Measurements from ENCODE around the gene DMAC1. TPM values are rescaled to one million over a fixed set of nuclear protein-coding genes. Genes with fewer than 3 reads are reported as not detected.

The DMAC1 gene, protein sequence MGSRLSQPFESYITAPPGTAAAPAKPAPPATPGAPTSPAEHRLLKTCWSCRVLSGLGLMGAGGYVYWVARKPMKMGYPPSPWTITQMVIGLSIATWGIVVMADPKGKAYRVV
- total RNA-seq: 10 to 100 TPM; 58.7 to 69.7 TPM
- long read RNA-seq, transcript DMAC1-201 (2 exons, 2,755 nt): major isoform, 33 of 41 reads
- long read RNA-seq, partial matches to known transcripts: 0 of 41 reads
- long read RNA-seq, other reads (novel, unspliced or antisense): 8 of 41 reads

DNA sequence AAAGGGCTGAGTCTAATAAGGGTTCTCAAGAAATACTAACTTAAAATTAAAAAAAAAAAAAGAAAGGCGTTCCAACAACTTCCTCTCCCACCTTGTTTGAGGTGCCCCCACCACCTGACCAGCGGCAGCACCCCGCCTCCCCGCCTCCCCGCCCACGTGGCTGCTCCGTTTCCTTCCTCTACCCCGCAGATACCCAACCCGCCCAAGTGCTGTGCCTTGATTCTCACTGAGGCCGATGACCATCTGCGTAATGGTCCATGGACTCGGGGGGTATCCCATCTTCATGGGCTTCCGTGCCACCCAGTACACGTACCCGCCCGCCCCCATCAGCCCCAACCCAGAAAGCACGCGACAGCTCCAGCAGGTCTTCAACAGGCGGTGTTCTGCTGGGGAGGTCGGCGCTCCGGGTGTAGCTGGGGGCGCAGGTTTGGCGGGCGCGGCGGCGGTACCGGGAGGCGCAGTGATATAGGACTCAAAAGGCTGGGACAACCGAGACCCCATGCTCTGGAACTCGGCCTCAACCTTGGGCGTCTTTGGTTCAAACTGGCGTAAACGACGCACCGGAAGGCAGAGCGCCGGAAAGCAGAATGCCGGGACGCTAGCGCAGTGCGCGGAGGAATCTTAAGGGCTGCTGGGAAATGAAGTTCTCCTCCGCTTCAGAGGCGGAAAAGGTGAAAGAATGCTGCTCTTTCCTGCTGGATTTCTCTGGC, at the start of gene DMAC1:
Gene DMAC1, minus strand, starts transcription at position 545 of the 710 bp plus-strand sequence. Its CDS starts 44 bp downstream, at position 501.
- peak; percentile 98 for ATAC-seq
- intact Hi-C loops (cut with DNase I, micrococcal nuclease): no loop called here
- peak; percentile 84 to 86 for DNase-seq

DNA sequence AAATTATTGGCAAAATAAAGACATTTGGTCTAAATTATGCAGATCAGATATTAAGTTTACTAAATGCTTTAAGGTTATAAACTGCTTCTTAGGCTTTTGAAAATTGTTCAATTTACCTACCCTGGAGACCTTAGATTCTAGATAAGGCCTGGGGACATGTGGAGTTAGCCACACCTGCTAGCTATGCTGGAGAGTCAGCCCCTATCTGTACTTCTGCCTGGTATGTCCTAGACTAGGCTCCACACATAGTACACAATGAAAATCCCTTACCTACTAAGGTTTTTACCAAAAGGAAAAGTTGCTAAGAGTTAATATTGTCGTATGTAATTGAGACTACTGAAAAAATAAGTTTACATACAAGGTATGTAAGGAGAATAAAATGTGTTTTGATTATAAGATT, 49.8 kb upstream of the DMAC1 start:
- intact Hi-C loops (cut with DNase I, micrococcal nuclease): no loop called here
- ATAC-seq (no peak), DNase-seq (no peak)

DNA sequence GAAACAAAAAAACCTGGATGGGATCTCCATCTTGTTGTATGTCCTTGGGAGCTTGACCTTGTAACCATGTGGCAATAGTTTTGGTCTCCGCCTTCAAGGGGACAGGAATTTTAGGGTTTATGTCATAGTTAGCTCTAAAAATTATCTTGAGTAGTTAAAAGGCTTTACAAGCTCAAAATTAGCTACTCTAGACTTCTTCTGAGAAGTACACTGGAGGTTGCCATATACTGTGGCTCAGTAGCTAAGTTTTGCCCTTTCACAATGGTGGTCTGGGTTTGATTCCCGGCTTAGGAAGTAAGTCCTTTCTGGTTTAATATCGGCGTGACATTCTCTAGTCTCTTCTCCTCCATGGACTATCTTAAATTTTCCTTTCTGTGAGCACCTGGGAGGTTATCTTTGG, 48.9 kb upstream of the DMAC1 start:
- DNase-seq (no peak), ATAC-seq (no peak)
- intact Hi-C loops (cut with DNase I, micrococcal nuclease): no loop called here

DNA sequence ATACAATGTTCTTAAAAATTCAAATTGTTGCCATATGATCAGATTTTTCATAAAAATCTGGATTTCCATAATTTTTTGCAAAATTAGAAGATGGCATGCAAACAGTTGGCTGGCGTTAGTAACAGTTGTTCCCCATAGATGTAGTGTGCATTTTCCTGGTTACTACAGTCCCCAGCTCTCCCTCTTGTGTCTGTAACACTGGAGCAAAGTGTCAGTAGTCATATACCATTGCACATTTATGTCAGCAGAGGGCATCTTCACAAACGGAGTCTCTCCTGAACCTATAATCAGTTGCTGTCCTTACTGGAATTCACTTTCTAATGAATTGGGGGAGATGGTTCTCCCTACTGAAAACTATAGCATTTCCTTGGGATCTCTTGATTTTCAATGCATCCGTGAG, 44.7 kb upstream of the DMAC1 start:
- intact Hi-C loops (cut with DNase I, micrococcal nuclease): no loop called here
- no peak for DNase-seq
- peak; percentile 89 for ATAC-seq

DNA sequence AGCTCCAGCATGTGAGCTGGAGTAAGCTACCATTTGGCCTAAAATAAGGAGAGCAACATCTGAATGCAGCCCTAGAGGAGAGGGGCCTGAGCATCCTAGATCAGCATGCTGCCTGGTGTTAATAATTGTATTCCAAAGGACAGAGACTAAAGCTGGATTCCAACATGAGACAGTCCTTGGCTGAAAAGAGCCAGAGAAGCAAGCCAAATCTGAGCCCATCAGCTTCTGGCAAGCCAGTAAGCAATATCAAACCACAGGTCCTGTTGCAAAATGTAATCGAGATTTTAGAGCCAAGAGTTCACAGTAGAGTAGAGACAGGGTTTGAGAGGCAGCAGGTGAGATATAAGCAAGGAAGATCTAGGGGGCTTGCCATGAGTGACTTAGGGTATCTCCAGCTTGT, 42.3 kb upstream of the DMAC1 start:
- ATAC-seq (no peak), DNase-seq (no peak)
- intact Hi-C loops (cut with DNase I, micrococcal nuclease): no loop called here

DNA sequence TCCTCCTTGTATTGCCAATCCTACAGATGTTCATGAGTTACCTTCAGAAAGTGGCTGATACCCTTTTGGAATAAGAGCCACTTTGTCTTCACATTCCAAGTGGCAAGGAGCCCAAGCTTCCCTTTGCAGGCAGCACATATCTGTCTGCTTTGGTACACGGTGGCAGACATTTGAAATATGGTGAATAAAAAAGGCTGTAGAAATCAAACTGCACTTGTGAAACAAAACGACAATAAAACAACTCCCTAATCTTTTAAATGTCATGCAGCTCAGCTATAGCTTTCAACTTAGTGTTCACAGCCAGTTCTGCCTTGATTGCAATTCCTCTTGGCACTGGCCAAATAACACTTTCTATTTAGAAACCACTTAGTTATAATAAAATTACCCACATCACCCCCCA, 35.0 kb upstream of the DMAC1 start:
- ATAC-seq (no peak), DNase-seq (no peak)
- intact Hi-C loops (cut with DNase I, micrococcal nuclease): no loop called here

DNA sequence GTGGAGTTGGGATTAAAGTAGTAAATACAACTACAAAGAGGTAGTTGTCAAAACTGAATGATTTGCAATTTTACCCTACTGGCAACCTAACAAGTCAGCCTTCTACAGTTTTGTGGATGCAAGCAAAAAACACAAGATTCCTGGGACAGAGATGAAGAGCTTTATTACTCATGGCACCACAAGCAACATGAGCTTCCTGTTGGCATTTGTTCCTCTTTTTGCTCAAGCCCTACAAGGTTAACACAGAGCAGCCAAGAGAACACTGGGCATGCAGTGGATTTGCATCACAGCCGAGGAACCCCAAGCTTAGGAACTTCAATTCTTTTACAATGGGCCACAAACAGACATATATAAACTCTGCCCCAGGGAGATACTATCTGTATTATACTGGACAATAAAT, 28.8 kb upstream of the DMAC1 start:
- ATAC-seq (no peak), DNase-seq (no peak)
- intact Hi-C loops (cut with DNase I, micrococcal nuclease): no loop called here

DNA sequence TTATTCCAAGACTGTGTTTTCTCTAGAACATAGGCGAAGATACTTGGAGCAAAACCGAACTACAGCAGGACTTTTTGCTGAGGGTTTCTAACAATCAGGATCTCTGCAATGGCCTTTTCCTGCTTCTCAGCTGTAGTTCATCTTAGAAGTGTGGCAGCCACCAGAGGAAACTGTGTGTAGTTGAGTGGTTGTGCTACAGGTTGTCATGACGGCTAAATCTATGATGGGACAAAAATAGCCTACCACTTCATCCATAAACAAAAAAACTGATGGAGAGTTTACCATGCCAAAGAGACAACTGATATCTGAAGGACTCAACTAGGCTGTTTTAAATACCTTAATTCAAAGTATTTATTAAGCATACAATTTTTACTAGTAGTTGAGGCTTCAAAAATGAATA, 28.2 kb upstream of the DMAC1 start:
- ATAC-seq (no peak), DNase-seq (no peak)

DNA sequence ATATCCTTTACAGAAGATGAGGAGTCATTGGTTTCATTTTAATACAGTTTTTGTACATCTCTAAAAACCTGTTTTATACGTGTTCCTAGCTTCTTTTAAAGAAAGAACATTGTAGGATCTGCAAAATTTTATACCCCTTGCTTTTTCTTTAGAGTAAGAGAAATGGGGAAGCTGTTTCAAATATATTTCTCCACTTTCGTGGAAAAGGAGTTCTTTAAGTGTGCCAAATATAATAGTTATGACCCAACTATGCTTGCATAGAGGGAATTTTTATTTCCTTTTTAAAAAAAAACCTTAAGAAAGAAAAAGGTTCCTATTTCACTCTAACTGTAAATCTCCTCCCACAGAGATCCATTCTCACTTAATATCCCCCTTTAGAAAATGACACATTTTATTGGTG, 27.5 kb upstream of the DMAC1 start:
- intact Hi-C loops (cut with DNase I, micrococcal nuclease): no loop called here
- DNase-seq (no peak), ATAC-seq (no peak)

More for the DNA sequence above, 28.2 kb upstream of the DMAC1 start:
- intact Hi-C loops (cut with DNase I, micrococcal nuclease): no loop called here

DNA sequence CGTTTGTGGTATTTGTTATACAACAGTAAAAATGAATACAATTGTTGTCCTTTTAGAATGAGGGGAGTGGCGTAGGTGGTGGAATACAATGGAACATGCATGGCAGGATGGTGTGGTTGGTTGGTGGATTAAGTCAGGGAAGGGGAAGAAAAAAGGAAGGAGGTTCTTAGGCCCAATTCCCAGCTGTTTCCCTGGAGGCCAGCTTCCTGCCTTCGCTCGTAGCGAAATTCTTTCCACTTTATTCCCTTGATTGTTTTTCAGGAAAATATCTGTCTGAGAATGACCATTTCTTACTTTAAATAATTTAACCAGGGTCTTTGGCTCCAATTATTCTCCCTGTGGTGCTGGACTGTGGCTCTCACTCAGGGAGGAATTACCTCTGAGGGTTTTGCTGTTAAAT, 24.1 kb upstream of the DMAC1 start:
- DNase-seq (no peak), ATAC-seq (no peak)
- intact Hi-C loops (cut with DNase I, micrococcal nuclease): no loop called here

DNA sequence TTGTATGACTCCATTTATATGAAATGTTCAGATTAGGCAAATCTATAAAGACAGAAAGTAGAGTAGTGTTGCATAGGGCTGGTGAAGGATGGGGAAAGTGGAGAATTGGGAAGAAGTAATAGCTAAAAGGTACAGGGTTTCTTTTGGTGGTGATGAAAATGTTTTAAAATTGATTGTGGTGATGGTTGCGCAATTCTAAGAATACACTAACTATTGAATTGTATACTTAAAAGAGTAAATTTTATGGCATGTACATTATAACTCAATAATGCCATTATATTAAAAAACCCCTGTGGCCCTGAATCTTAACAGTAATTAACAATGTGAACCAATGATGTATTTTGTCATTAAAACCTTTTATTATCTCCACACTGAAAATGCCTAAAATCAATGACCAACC, 20.4 kb upstream of the DMAC1 start:
- ATAC-seq (no peak), DNase-seq (no peak)
- intact Hi-C loops (cut with DNase I, micrococcal nuclease): no loop called here

DNA sequence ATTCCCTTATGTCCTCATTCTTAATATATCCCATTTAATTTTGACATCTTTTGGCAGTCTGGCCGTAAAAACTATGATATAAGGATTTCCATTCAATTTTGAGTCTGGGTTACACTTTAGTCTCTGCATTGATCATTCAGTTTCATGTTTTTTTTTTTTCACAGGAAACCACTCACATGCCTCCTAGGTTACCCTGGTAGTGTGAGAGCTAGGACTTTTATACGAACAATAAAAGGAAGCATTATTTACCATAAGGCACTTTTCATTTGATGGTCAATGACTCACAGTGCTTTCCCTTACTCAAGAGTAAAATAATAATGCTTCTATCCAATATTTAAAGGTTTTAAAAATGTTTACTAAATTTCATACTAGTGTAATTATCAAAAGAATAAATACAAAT, 16.4 kb upstream of the DMAC1 start:
- no peak for ATAC-seq
- DNase-seq: no peak
- intact Hi-C loops (cut with DNase I, micrococcal nuclease): no loop called here

DNA sequence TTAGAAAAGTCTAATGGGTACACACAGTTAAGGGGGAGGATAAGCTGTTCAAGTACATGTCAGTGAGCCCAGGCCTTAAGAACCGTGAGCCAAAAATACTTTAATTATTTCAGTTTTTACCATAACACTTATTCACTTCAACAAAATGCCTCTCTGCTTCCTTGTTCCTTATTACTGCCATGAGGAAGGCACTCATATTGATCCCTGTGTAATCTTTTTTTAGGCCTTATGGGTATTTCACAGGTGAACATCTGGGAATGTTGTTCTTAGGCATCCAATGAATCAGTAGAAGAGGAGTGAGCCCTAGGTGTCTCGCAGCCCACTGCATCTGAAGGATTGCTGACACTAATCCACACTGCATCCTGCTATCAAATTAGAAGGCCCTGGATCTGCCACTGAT, 13.5 kb upstream of the DMAC1 start:
- intact Hi-C loops (cut with DNase I, micrococcal nuclease): no loop called here
- peak; percentile 70 for ATAC-seq
- DNase-seq: no peak

DNA sequence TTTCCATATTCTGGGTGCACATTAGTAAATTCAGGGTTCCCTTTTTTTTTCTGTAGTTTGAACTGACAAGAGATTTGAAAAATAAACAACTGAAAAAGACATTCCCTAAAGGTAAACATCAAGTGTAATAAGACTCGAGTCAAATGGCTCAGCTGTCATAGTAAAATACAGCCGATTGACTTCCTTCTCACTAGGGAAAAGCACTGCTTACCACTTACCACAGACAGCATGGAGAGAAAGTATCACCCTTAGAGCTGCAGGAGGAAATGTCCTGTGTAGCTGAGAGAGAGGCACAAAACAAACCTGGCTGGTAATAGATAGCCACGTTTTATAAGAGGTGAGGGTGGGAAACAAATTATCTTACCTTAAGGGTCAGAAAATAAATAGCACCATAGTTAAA, 12.1 kb upstream of the DMAC1 start:
- intact Hi-C loops (cut with DNase I, micrococcal nuclease): no loop called here
- no peak for DNase-seq

DNA sequence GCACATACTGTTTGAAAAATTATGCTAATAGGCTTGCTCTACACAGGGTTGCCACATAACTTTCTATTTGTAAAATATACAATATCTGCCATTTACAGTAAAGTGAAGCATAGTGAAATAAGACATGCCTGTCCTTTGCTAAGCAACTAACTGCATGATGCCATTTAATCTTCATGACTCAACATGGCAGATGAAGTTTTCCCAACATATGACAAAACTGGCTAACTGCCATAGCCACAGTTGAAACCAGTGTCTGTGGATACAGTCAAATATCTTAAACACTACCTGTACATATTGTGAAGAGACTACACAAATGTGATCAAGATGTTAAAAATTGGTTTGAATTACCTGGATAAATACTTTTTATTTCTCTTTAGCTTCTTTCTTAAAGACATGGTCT, 3.1 kb upstream of the DMAC1 start:
- DNase-seq: no peak
- no peak for ATAC-seq
- intact Hi-C loops (cut with DNase I, micrococcal nuclease): no loop called here

More for the DNA sequence above, 12.1 kb upstream of the DMAC1 start:
- ATAC-seq: peak; percentile 94

DNA sequence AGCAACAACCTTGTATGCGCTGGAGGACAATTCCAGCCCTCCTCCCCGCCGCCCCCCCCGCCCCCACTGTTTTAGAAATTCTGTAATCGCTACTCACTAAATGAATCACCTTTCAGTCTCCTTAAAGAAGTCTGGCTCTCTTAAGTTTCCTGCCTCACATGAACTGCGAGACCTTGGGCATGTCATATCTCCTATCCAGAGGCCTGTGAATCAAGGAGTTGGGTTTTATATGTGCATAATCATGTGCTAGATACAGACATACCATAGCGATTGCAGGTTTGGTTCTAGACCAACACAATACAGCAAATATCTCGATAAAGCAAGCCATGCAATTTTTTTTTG, 337 bp upstream of the DMAC1 start:
- DNase-seq: no peak
- ATAC-seq: no peak
- intact Hi-C loops (cut with DNase I, micrococcal nuclease): no loop called here

DNA sequence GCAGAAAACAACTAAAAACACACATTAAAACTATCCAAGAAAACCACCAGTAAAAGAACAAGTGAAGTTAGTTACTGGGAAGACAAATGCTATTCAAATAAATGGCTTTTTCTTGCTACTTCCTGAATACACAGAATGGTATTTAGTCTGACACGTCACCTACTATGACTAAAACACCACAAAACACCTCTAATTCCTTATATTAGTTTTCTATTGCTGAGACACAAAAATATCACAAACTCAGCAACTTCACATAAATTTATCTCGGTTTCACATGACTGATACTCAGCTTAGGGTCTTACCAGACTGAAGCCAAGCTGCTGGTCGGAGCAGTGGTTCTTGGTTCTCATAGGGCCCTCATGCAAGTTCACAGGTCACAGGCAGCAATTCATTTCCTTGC, 5.4 kb downstream of the DMAC1 start:
- intact Hi-C loops (cut with DNase I, micrococcal nuclease): no loop called here
- ATAC-seq (no peak), DNase-seq (no peak)

DNA sequence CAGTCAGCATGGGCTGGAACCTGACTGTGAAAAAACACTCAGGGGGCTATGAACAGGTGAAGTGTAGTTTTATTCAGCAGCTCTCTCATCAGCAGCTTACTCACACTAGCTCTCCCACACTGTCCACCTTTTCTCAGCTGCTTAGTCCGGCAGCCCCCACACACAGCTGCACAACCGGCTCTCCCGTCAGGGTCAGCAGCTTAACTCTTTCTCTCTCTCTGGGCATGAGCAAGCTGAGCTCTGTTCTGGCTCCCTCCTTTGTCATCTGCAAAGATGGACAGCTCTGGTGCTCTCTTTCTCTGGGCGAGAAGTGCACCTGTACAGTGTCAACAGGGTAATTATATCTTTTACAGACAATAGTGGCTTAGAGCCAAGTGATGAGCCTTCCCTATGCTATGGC, 8.2 kb downstream of the DMAC1 start:
- intact Hi-C loops (cut with DNase I, micrococcal nuclease): no loop called here
- no peak for ATAC-seq
- no peak for DNase-seq

DNA sequence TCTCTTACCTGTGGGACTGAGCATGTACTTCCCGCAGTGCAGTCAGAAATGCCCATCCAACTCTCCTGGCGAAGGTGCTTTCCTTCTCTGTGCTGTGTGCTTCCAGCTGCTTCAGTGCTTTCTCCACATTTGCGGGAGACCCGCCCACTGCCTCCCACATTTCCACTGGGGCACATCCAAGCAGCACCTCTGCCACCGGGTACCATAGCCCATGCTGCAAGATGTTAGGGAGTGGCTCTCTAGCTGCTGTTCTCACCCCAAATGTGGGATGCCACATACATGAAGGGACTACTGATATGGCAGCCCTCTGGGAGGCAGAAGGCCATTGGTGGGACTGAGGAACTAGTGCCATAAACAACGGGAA, 8.8 kb downstream of the DMAC1 start:
- no peak for DNase-seq
- intact Hi-C loops (cut with DNase I, micrococcal nuclease): no loop called here
- peak; percentile 7 for ATAC-seq

DNA sequence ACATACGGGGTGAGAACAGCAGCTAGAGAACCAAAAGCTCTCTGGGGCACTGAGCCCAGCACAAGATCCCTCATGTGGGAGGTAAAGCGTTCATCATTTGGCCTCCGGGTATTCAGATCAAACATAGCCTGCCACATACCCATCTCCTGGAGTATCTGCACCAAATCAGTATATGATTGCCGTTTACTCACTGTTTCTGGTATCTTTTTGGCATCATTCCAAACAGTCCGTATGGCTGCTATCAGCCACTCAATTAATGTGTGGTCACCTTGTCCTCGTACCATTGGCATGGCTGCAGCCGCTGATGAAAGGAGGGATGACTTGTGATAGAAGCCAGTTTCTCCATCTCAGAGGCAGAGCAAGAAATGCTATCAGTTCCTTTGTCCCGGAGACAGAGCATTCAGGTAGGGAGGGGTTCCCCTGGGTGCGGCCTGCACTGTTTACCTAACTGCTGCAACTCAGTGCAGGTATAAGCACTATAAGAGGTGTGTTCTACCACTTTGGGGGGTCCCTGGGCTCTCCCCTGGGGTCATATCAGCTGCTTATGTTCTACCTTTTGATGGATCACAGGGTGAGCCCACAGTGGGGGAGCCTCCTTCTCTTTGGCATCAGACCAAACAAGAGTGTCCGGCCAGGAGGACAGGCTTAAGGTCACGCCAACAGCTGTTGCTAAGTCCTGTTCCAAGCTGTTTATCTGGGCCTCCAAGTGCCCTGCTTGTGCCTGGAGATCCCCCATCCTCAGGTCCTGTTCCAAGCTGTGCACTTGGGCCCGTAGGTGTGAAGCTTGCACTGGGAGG, 9.4 kb downstream of the DMAC1 start:
- ATAC-seq: peak; percentile 98
- intact Hi-C loops (cut with DNase I, micrococcal nuclease): no loop called here
- DNase-seq: peak in 1 of 2 donors; percentile 52

All from left colon (tissue), 2 donors.